ENCODE data around the gene DNAJC4. TPM values are rescaled to one million over a fixed set of nuclear protein-coding genes. Genes with fewer than 3 reads are reported as not detected.

The DNAJC4 gene
- total and polyA plus RNA-seq, 2 donors (not counting 1 experiment from before 2014, with no cell fraction given): 12.6 TPM

GRCh38 chr11:64239662-64240434 is 9.5 kb downstream of the DNAJC4 start:
- no peak overlapping the region for H3K9ac ChIP-seq (ENCODE audit: insufficient read depth, low read length)
- TF ChIP-seq CTCF (conservative IDR thresholded peaks at IDR 0.05 in 1 of 2, IDR thresholded peaks at IDR 0.05 in 1 of 2; ENCODE audit: low read depth in 1 of 2, low read length in 2 of 2) (no peak), EZH2 (IDR thresholded peaks at IDR 0.05; ENCODE audit: low read length, missing control alignments) (no peak)

GRCh38 chr11:64240435-64241240 is 10.3 kb downstream of the DNAJC4 start, which contains the start of gene FKBP2:
Gene FKBP2, plus strand, starts transcription at chr11:64241095. Its CDS starts 1,293 bp downstream, at chr11:64242388.
- Histone ChIP-seq H3K9me3 (ENCODE audit: control insufficient read depth, insufficient read depth, low read depth, low read length) (no peaks in the 10 kb centered on the region), H3K9ac (ENCODE audit: insufficient read depth, low read length) (peak within 1 kb of the TSS; percentile 94), H3K36me3 (ENCODE audit: control insufficient read depth, insufficient read depth, low read length) (peaks cover 17% of the 10 kb centered on the region), H2AFZ (ENCODE audit: low read length) (peak within 1 kb of the TSS; percentile 11), H3K79me2 (ENCODE audit: control insufficient read depth, insufficient read depth, low read length) (peaks cover 33% of the 10 kb centered on the region), H3K27me3 (ENCODE audit: control insufficient read depth, insufficient read depth, low read length) (no peaks in the 10 kb centered on the region), H3K4me1 (ENCODE audit: control insufficient read depth, extremely low read depth, insufficient read depth, low read length) (peaks cover 20% of the 10 kb centered on the region), H3K27ac (ENCODE audit: insufficient read depth, low read length) (peak within 1 kb of the TSS; percentile 96), H3K4me2 (ENCODE audit: extremely low read depth, insufficient read depth, low read length) (peak within 1 kb of the TSS; percentile 89), H3K4me3 (replicated peaks in 1 of 4; ENCODE audit: control extremely low read depth in 1 of 4, insufficient read depth in 1 of 4, low read depth in 3 of 4, low read length in 4 of 4) (peak within 1 kb of the TSS; percentile 72 to 92 (median 84)), H4K20me1 (ENCODE audit: control insufficient read depth, extremely low read depth, insufficient read depth, low read length) (no peaks in the 10 kb centered on the region)
- DNase-seq (ENCODE audit: low read depth in 2 of 2): peak; percentile 94 to 97
- TF ChIP-seq EZH2 (IDR thresholded peaks at IDR 0.05; ENCODE audit: low read length, missing control alignments): no peak
- no peak for TF ChIP-seq CTCF (conservative IDR thresholded peaks at IDR 0.05 in 1 of 2, IDR thresholded peaks at IDR 0.05 in 1 of 2; ENCODE audit: low read depth in 1 of 2, low read length in 2 of 2)

More at GRCh38 chr11:64239662-64240434, 9.5 kb downstream of the DNAJC4 start:
- Histone ChIP-seq H3K27me3 (ENCODE audit: control insufficient read depth, insufficient read depth, low read length) (no peaks in the 10 kb centered on the region), H3K4me2 (ENCODE audit: extremely low read depth, insufficient read depth, low read length) (peak overlapping the region; percentile 89), H3K79me2 (ENCODE audit: control insufficient read depth, insufficient read depth, low read length) (peaks cover 31% of the 10 kb centered on the region), H4K20me1 (ENCODE audit: control insufficient read depth, extremely low read depth, insufficient read depth, low read length) (no peaks in the 10 kb centered on the region), H3K4me3 (replicated peaks in 1 of 4; ENCODE audit: control extremely low read depth in 1 of 4, insufficient read depth in 1 of 4, low read depth in 3 of 4, low read length in 4 of 4) (peak overlapping the region in 3 of 4 experiments; percentile 61 to 81 (median 72)), H3K4me1 (ENCODE audit: control insufficient read depth, extremely low read depth, insufficient read depth, low read length) (peaks cover 18% of the 10 kb centered on the region), H3K9me3 (ENCODE audit: control insufficient read depth, insufficient read depth, low read depth, low read length) (no peaks in the 10 kb centered on the region), H2AFZ (ENCODE audit: low read length) (no peak overlapping the region), H3K27ac (ENCODE audit: insufficient read depth, low read length) (peak overlapping the region; percentile 96), H3K36me3 (ENCODE audit: control insufficient read depth, insufficient read depth, low read length) (peaks cover 17% of the 10 kb centered on the region)
- no peak for DNase-seq (ENCODE audit: low read depth in 2 of 2)

GRCh38 chr11:64241241-64241490 is 10.8 kb downstream of the DNAJC4 start:
- Histone ChIP-seq H3K4me3 (replicated peaks in 1 of 4; ENCODE audit: control extremely low read depth in 1 of 4, insufficient read depth in 1 of 4, low read depth in 3 of 4, low read length in 4 of 4) (peak overlapping the region; percentile 45 to 81 (median 55)), H4K20me1 (ENCODE audit: control insufficient read depth, extremely low read depth, insufficient read depth, low read length) (no peaks in the 10 kb centered on the region), H3K27me3 (ENCODE audit: control insufficient read depth, insufficient read depth, low read length) (no peaks in the 10 kb centered on the region), H3K4me1 (ENCODE audit: control insufficient read depth, extremely low read depth, insufficient read depth, low read length) (peaks cover 20% of the 10 kb centered on the region), H3K9ac (ENCODE audit: insufficient read depth, low read length) (peak overlapping the region; percentile 94), H3K9me3 (ENCODE audit: control insufficient read depth, insufficient read depth, low read depth, low read length) (no peaks in the 10 kb centered on the region), H3K36me3 (ENCODE audit: control insufficient read depth, insufficient read depth, low read length) (peaks cover 15% of the 10 kb centered on the region), H3K79me2 (ENCODE audit: control insufficient read depth, insufficient read depth, low read length) (peaks cover 37% of the 10 kb centered on the region), H3K4me2 (ENCODE audit: extremely low read depth, insufficient read depth, low read length) (peak overlapping the region; percentile 15), H2AFZ (ENCODE audit: low read length) (no peak overlapping the region), H3K27ac (ENCODE audit: insufficient read depth, low read length) (peak overlapping the region; percentile 96)
- no peak for TF ChIP-seq EZH2 (IDR thresholded peaks at IDR 0.05; ENCODE audit: low read length, missing control alignments)
- TF ChIP-seq CTCF (conservative IDR thresholded peaks at IDR 0.05 in 1 of 2, IDR thresholded peaks at IDR 0.05 in 1 of 2; ENCODE audit: low read depth in 1 of 2, low read length in 2 of 2): no peak
- peak; percentile 97 to 99 for DNase-seq (ENCODE audit: low read depth in 2 of 2)

All from fibroblast of lung (primary cell).